Brain microvascular endothelial cell (primary cell): ENCODE measurements around the gene SEZ6L2.
"Not testable (repeated sequence)": the region's sequence is repeated elsewhere in the genome, so short reads cannot be mapped to it uniquely, and the experiment has no call there.

Source experiments
- DNase-seq: peaks from one replicate; pipeline ENCODE4 v3.0.0-alpha.2; 2020
- H3K27ac ChIP-seq: fragments of 250-450 bp; sonication (Bioruptor Pico); 2 replicates; pipeline ENCODE4 v1.5.1; 2020; ENCODE audit warnings: mild to moderate bottlenecking, moderate library complexity
- H3K27me3 ChIP-seq: fragments of 250-450 bp; sonication (Bioruptor Pico); replicated peaks from 2 replicates; pipeline ENCODE4 v1.5.1; 2020; ENCODE audit warnings: mild to moderate bottlenecking
- H3K36me3 ChIP-seq: fragments of 250-450 bp; sonication (Bioruptor Pico); replicated peaks from 2 replicates; pipeline ENCODE4 v1.5.1; 2020; ENCODE audit warnings: mild to moderate bottlenecking
- H3K4me3 ChIP-seq: 2 replicates; pipeline ENCODE4 v1.5.1; 2011; ENCODE audit warnings: low read depth, mild to moderate bottlenecking, control low read depth, low read length, moderate library complexity
- CTCF ChIP-seq: IDR thresholded peaks from 2 replicates; pipeline ENCODE4 v1.5.1; 2011; ENCODE audit warnings: low read depth, mild to moderate bottlenecking, moderate library complexity, low read length, control low read depth, inconsistent platforms; ENCODE audit errors: missing control alignments
- in situ Hi-C: cut with HindIII; loops from 2 replicates; pipeline ENCODE4 v1.10.0; 2017; ENCODE audit warnings: low sequenced_read_pairs, low pct_ligation_motif_present

SEZ6L2 gene

DNA sequence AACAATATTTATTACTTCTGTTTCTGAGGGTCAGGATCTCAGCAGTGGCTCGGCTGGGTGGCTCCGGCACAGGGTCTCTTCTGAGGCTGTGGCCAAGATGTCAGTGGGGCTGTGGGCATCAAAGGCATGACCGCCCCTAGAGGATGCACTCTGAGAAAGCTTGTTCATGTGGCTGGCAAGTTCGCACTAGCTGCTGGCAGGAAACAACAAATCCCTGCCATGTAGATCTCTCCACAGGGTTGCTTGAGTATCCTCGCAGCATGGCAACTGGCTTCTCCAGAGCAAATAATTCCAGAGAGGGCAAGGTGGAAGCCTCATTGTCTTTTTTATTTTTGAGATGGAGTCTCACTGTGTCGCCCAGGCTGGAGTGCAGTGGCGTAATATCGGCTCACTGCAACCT lies 14.2 kb upstream of the SEZ6L2 start:
- no peak for TF ChIP-seq CTCF
- no peak for DNase-seq
- no peaks in the 10 kb centered on the region for H3K27me3 ChIP-seq
- no peak overlapping the region for H3K27ac ChIP-seq
- in situ Hi-C loops: no loop called here
- peaks cover 9% of the 10 kb centered on the region for H3K36me3 ChIP-seq
- no peak overlapping the region for H3K4me3 ChIP-seq

- Histone ChIP-seq H3K27me3 (no peaks in the 10 kb centered on the region), H3K27ac (no peak overlapping the region), H3K36me3 (peaks cover 9% of the 10 kb centered on the region), H3K4me3 (no peak overlapping the region)
- in situ Hi-C loops: no loop called here
- no peak for TF ChIP-seq CTCF
- no peak for DNase-seq
Measured at GRCh38 chr16:29912087-29912486, 12.7 kb upstream of the SEZ6L2 start.

DNA sequence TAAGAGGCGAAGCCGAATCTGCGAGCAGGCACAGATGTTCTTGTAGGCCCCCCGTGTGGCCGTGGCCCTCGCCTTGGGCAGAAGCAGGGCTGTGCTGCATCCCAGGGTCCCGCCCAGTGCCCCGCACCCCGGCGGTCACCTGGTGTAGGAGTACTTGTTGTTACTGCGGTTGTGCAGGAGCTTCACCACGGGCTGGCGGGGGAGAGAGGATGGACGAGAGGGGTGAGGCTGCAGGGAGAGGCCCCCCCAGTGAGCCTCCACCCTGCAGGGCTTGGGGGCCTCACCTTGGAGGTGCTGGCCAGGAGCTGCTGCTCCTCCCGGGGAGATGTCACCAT lies 12.3 kb upstream of the SEZ6L2 start:
- no peak for DNase-seq
- no peak for TF ChIP-seq CTCF
- in situ Hi-C loops: no loop called here
- H3K27ac ChIP-seq: no peak overlapping the region
- H3K4me3 ChIP-seq: no peak overlapping the region
- peaks cover 5% of the 10 kb centered on the region for H3K36me3 ChIP-seq
- no peaks in the 10 kb centered on the region for H3K27me3 ChIP-seq

- peaks cover 4% of the 10 kb centered on the region for H3K36me3 ChIP-seq
- in situ Hi-C loops: no loop called here
- no peak overlapping the region for H3K27ac ChIP-seq
Measured at GRCh38 chr16:29910819-29911675, 11.7 kb upstream of the SEZ6L2 start.

GRCh38 chr16:29909851-29910250 lies 10.5 kb upstream of the SEZ6L2 start:
- H3K4me3 ChIP-seq, H3K36me3 ChIP-seq, H3K27ac ChIP-seq, H3K27me3 ChIP-seq, DNase-seq, in situ Hi-C loops: not testable (repeated sequence)

More at GRCh38 chr16:29910819-29911675, 11.7 kb upstream of the SEZ6L2 start:
- no peak for TF ChIP-seq CTCF
- DNase-seq: no peak
- H3K4me3 ChIP-seq: no peak overlapping the region
- no peaks in the 10 kb centered on the region for H3K27me3 ChIP-seq

- Histone ChIP-seq H3K4me3 (no peak overlapping the region), H3K36me3 (peaks cover 3% of the 10 kb centered on the region), H3K27ac (no peak overlapping the region), H3K27me3 (no peaks in the 10 kb centered on the region)
- in situ Hi-C loops: no loop called here
- DNase-seq: no peak
- TF ChIP-seq CTCF: no peak
Measured at GRCh38 chr16:29909391-29909790, 10.0 kb upstream of the SEZ6L2 start.
